Lower lobe of right lung (tissue), 2 donors: ENCODE results near the gene CHID1. TPM values are rescaled to one million over a fixed set of nuclear protein-coding genes. Genes with fewer than 3 reads are reported as not detected.

Experiments used
- ATAC-seq, 2 donors: fragments of 200-7000 bp; cut with Tn5 transposase; one replicate each; pipeline ENCODE4 v1.9.1; 2020 to 2022; ENCODE audit warnings: mild to moderate bottlenecking in 2 of 2, moderate library complexity in 2 of 2
- DNase-seq: peaks from one replicate; pipeline ENCODE4 v3.0.0-alpha.2; 2020
- H3K27ac ChIP-seq: fragments of 200-600 bp; one replicate; pipeline ENCODE4 v1.8.0; 2022
- H3K27me3 ChIP-seq: fragments of 200-600 bp; one replicate; pipeline ENCODE4 v1.8.0; 2022; ENCODE audit warnings: low read depth
- H3K36me3 ChIP-seq: fragments of 200-600 bp; one replicate; pipeline ENCODE4 v1.8.0; 2022; ENCODE audit warnings: mild to moderate bottlenecking
- H3K4me1 ChIP-seq: fragments of 200-600 bp; one replicate; pipeline ENCODE4 v1.8.0; 2022
- H3K4me3 ChIP-seq: fragments of 200-600 bp; one replicate; pipeline ENCODE4 v1.8.0; 2022; ENCODE audit warnings: mild to moderate bottlenecking
- H3K9me3 ChIP-seq: fragments of 200-600 bp; one replicate; pipeline ENCODE4 v1.8.0; 2022
- intact Hi-C: fragments of 100-400 bp; cut with DNase I; formaldehyde crosslinking; loops from one replicate; pipeline ENCODE4 v1.11.0; 2022
- total RNA-seq: library from RNA; stranded (reverse); fragmentation: NEBNext Ultra II Directional; extraction: Animal tissue kit (Norgen Biotek cat#: 25700); gene quantifications from one replicate; pipeline ENCODE4 v1.2.1, GENCODE V29; 2021
- TF ChIP-seq, protein P1 (sequence below): fragments of 200-600 bp; IDR thresholded peaks from one replicate; pipeline ENCODE4 v1.8.0; 2022; ENCODE audit warnings: antibody characterized with exemption, mild to moderate bottlenecking
- donor health status: DM: no; HTN: yes; CAD: no; lungs with severe emphysema.

CHID1 gene
- total RNA-seq, 1 donor from 2014 or later = 65.0 TPM

DNA sequence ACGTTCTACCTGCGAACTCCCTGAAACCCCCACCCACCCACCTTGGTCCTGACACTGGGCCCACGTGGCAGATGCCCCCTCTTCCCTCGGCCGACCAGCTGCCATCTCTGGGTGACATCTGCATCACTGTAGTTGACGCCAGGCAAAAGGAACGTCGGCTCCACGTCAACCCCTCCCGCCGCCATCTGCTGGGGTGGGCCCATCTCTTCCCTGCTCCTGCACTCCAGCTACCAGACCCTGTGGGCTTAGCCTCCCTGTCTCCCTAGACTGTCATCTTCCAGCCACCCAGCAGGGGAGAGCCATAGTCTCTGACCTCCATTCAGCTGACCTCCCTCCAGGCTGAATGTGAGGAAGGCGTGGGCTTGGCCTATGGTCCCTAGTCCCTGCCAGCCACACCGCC is 21.4 kb downstream of the CHID1 start:
- intact Hi-C loops = no loop called here
- no peak overlapping the region for H3K27ac ChIP-seq
- peaks cover 26% of the 10 kb centered on the region for H3K36me3 ChIP-seq
- no peak for DNase-seq
- H3K4me3 ChIP-seq = no peak overlapping the region
- ATAC-seq = no peak
- TF ChIP-seq, protein P1, sequence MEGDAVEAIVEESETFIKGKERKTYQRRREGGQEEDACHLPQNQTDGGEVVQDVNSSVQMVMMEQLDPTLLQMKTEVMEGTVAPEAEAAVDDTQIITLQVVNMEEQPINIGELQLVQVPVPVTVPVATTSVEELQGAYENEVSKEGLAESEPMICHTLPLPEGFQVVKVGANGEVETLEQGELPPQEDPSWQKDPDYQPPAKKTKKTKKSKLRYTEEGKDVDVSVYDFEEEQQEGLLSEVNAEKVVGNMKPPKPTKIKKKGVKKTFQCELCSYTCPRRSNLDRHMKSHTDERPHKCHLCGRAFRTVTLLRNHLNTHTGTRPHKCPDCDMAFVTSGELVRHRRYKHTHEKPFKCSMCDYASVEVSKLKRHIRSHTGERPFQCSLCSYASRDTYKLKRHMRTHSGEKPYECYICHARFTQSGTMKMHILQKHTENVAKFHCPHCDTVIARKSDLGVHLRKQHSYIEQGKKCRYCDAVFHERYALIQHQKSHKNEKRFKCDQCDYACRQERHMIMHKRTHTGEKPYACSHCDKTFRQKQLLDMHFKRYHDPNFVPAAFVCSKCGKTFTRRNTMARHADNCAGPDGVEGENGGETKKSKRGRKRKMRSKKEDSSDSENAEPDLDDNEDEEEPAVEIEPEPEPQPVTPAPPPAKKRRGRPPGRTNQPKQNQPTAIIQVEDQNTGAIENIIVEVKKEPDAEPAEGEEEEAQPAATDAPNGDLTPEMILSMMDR = no peak
- no peaks in the 10 kb centered on the region for H3K9me3 ChIP-seq
- no peaks in the 10 kb centered on the region for H3K4me1 ChIP-seq
- no peaks in the 10 kb centered on the region for H3K27me3 ChIP-seq

- H3K27ac ChIP-seq = no peak overlapping the region
- ATAC-seq = no peak
- no peak overlapping the region for H3K4me3 ChIP-seq
- no peaks in the 10 kb centered on the region for H3K9me3 ChIP-seq
- H3K36me3 ChIP-seq = peaks cover 27% of the 10 kb centered on the region
- H3K4me1 ChIP-seq = no peaks in the 10 kb centered on the region
- no peak for DNase-seq
- TF ChIP-seq, protein P1 = no peak
- H3K27me3 ChIP-seq = no peaks in the 10 kb centered on the region
- intact Hi-C loops = no loop called here
Measured at GRCh38 chr11:888310-889212, 22.0 kb downstream of the CHID1 start.

DNA sequence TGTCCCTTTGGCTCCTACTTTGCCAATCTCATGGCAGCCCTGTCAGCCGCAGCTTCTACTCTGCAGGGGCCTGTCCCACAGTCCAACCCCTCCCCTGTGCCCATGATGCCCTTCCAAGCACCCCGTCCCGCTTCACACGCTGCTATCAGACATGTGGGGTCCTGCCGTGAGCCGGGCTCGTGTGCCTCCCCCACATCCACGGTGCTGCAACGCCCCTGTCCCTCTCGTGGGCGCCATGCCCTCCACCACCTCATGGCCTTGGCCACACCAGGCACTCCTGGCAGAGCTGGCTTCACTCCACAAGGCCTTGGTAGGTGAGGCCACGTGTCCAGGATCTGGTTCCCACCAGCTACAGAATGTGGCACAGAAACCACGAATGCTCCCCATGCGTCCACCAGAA is 23.0 kb downstream of the CHID1 start:
- Histone ChIP-seq H3K27ac (no peak overlapping the region), H3K4me3 (no peak overlapping the region), H3K4me1 (no peaks in the 10 kb centered on the region), H3K36me3 (peaks cover 33% of the 10 kb centered on the region), H3K9me3 (no peaks in the 10 kb centered on the region), H3K27me3 (no peaks in the 10 kb centered on the region)
- no peak for ATAC-seq
- DNase-seq = no peak
- intact Hi-C loops = no loop called here
- TF ChIP-seq, protein P1 = no peak

DNA sequence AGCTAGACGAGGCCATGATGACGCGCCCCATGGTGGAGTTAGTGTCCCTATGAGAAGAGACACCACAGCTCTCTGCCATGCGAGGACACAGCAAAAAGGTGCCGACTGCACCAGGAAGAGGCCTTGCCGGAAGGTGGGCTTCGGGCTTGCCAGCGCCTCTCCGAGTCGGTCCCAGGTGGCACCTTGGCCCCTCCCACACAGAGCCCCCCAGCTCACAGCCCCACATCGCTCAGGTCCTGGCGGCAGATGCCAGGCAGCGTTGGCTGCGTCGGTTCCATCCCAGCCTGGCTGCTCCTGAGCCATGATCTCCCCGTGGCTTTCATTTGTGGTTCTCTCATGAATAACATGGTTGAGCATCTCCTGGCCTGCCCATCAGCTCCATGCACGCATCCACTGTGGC is 24.0 kb downstream of the CHID1 start:
- H3K4me1 ChIP-seq = no peaks in the 10 kb centered on the region
- no peak for DNase-seq
- peaks cover 38% of the 10 kb centered on the region for H3K36me3 ChIP-seq
- H3K27ac ChIP-seq = no peak overlapping the region
- no peak overlapping the region for H3K4me3 ChIP-seq
- H3K9me3 ChIP-seq = no peaks in the 10 kb centered on the region
- H3K27me3 ChIP-seq = no peaks in the 10 kb centered on the region
- no peak for ATAC-seq
- intact Hi-C loops = no loop called here
- TF ChIP-seq, protein P1 = no peak

DNA sequence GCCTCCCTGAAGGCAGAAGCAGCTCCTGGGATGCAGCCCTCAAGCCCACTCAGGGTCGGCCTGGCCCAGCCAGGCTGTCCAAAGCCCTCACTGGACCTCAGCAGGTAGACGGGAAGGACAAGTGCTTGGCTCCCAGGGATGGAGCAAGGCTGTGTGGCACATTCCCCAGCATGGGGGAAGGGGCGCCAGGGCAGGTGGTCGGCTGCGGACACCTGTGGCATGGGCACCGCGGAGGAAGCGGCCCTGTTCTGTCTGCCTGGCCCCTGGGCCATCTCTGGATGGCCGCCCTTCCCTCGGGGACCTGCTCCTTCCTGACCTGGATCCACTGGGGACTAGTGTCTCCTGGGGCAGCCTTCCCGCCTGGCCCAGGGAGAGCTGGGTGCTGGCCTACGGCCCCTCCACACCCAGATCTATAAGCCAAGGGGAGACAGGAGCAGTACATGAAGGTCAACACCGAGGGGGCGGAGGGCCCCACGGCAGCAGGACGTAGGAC is 26.0 kb downstream of the CHID1 start:
- Histone ChIP-seq H3K27ac (no peak overlapping the region), H3K9me3 (no peaks in the 10 kb centered on the region), H3K4me3 (no peak overlapping the region), H3K4me1 (no peaks in the 10 kb centered on the region), H3K36me3 (peaks cover 40% of the 10 kb centered on the region), H3K27me3 (no peaks in the 10 kb centered on the region)
- intact Hi-C loops = no loop called here
- ATAC-seq (no peak), DNase-seq (no peak)
- TF ChIP-seq, protein P1 = no peak
